Lung (tissue), 16 donors: Measurements from ENCODE around the gene ASIP. TPM values are rescaled to one million over a fixed set of nuclear protein-coding genes. Genes with fewer than 3 reads are reported as not detected.

Source experiments
- ATAC-seq: fragments of 200-7000 bp; cut with Tn5 transposase; one replicate; pipeline ENCODE4 v1.9.1; 2020; ENCODE audit warnings: moderate number of reproducible peaks; ENCODE audit not compliant: insufficient read depth, low FRiP score
- DNase-seq, 3 donors: peaks; one replicate each; pipeline ENCODE4 v3.0.0-alpha.2; 2013 to 2017
- H3K27ac ChIP-seq, 2 donors: one replicate each; pipeline ENCODE4 v1.5.1; 2013; ENCODE audit warnings: mild to moderate bottlenecking in 2 of 2, moderate library complexity in 2 of 2, control low read depth in 1 of 2, inconsistent platforms in 1 of 2, low read depth in 1 of 2, low read length in 1 of 2
- H3K27me3 ChIP-seq, 3 donors: one replicate each; pipeline ENCODE4 v1.5.1; 2013; ENCODE audit warnings: low read length in 2 of 3; ENCODE audit not compliant: control insufficient read depth in 3 of 3, insufficient read depth in 3 of 3
- H3K36me3 ChIP-seq, 4 donors: one replicate each; pipeline ENCODE4 v1.5.1; 2013; ENCODE audit warnings: low read length in 4 of 4, mild to moderate bottlenecking in 1 of 4, moderate library complexity in 1 of 4; ENCODE audit not compliant: control insufficient read depth in 4 of 4, insufficient read depth in 4 of 4
- H3K4me1 ChIP-seq, 5 donors: one replicate each; pipeline ENCODE4 v1.5.1; 2013; ENCODE audit warnings: low read length in 5 of 5, mild to moderate bottlenecking in 2 of 5, moderate library complexity in 1 of 5; ENCODE audit not compliant: control insufficient read depth in 5 of 5, insufficient read depth in 5 of 5
- H3K4me3 ChIP-seq: one replicate; pipeline ENCODE4 v1.5.1; 2013; ENCODE audit warnings: mild to moderate bottlenecking, control low read depth, moderate library complexity
- H3K9ac ChIP-seq, 2 donors: one replicate each; pipeline ENCODE4 v1.5.1; 2013; ENCODE audit warnings: low read length in 2 of 2, control low read depth in 1 of 2; ENCODE audit not compliant: insufficient read depth in 1 of 2
- H3K9me3 ChIP-seq, 4 donors: one replicate each; pipeline ENCODE4 v1.5.1; 2013; ENCODE audit warnings: low read length in 3 of 4, mild to moderate bottlenecking in 1 of 4, moderate library complexity in 1 of 4; ENCODE audit not compliant: control insufficient read depth in 4 of 4, insufficient read depth in 3 of 4
- CTCF ChIP-seq: IDR thresholded peaks from 2 replicates; pipeline ENCODE4 v1.5.1; 2012; ENCODE audit warnings: mild to moderate bottlenecking; ENCODE audit errors: control extremely low read depth, extremely low read depth
- WGBS, 2 donors: extraction: QIAGEN DNeasy Blood & Tissue Kit; methylation state at CpG; one replicate each; pipeline ENCODE4 v1.1.7; 2013; 5-methylcytosine and 5-hydroxymethylcytosine counted together
- long read RNA-seq, 5 donors: transcript quantifications; one replicate each; lab custom pipeline, GENCODE V29; 2026
- polyA plus RNA-seq, 2 donors: library from polyadenylated mRNA; stranded (reverse); fragments of 200-250 nt; gene quantifications; one replicate each; pipeline ENCODE4 v1.2.1, GENCODE V29; 2013
- total RNA-seq, 2 donors: library from RNA; depleted of rRNA in 1 of 2; stranded (reverse); fragments of >200 nt in 1 of 2; gene quantifications; one replicate each; pipeline ENCODE4 v1.2.1, GENCODE V29; 2014 to 2021
- donor health status: control.
- donor health status: control.
- donor health status: Bipolar disorder and iron deficiency.
- donor health status: healthy.
- donor health status: DM: yes; HTN: yes; CAD: no.

The ASIP gene
- total RNA-seq (not detected), polyA plus RNA-seq (under 1 TPM; 0.15 to 0.87 TPM)
- long read RNA-seq, donor 1, partial matches to known transcripts, result 31 of 31 reads
- long read RNA-seq, donor 1, other reads (novel, unspliced or antisense), result 0 of 31 reads
- long read RNA-seq, donor 2, partial matches to known transcripts, result 11 of 20 reads
- long read RNA-seq, donor 2, other reads (novel, unspliced or antisense), result 9 of 20 reads
- long read RNA-seq, donor 3, result 0 reads
- long read RNA-seq, donor 4, result 0 reads
- long read RNA-seq, donor 5, partial matches to known transcripts, result 50 of 50 reads
- long read RNA-seq, donor 5, other reads (novel, unspliced or antisense), result 0 of 50 reads

DNA sequence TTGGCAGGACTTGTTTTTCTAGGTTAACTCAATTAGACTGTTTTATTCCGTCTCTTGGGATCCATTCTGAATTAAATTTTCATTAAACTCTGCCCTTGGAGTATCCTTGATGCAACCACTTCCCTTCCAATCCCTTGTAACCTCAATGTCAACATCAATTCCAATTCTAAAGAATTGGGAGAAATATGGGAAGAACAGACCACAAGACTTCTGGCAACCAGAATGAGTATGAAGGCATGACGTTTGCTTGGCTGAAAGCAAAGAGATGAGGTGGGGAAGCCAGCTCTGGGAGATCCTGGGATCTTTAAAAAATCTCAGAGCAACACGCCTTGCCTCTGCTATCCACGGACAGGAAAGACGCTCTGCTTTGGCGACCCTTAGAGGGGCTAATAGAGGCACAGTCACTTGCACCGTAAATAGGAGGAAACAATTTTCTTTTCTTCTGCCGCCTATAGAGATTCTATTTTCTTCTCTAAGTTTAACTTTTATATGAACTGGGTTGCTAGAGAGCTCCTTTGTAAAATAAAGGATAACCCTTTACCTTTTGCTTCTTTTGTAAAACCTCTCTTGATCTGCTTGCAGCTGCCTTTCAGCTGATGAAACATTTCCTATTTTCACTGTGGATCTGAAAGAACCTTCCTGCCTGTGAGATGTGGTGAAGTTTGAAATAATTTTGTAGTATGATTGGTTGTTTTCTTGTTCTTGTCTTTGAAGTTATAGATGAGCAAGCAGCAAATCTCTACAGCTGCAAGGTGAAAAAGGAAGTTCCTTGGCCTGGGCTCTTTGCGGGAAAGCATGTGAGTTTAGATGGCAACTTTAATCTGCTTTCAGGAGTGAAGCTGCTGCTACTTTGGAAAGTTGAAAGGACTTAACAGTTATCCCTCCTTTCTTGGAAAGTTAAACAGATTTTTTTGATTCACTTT, at the start of gene ASIP:
ASIP (plus strand) TSS at position 731 of the 923 bp plus-strand sequence. CDS start 18,952 bp downstream, outside the sequence.
- DNase-seq (no peak), ATAC-seq (no peak)
- TF ChIP-seq CTCF, result no peak
- Histone ChIP-seq H3K4me3 (no peak within 1 kb of the TSS), H3K27ac (no peak within 1 kb of the TSS), H3K9me3 (peaks cover 0 to 4% (median 0%) of the 10 kb centered on the region in 4 donors), H3K9ac (no peak within 1 kb of the TSS), H3K36me3 (no peaks in the 10 kb centered on the region), H3K4me1 (no peaks in the 10 kb centered on the region), H3K27me3 (peaks cover 0 to 4% (median 0%) of the 10 kb centered on the region in 3 donors)
- 71 to 76% methylated on average over 9 of the region's 9 CpGs for WGBS, 2 donors

DNA sequence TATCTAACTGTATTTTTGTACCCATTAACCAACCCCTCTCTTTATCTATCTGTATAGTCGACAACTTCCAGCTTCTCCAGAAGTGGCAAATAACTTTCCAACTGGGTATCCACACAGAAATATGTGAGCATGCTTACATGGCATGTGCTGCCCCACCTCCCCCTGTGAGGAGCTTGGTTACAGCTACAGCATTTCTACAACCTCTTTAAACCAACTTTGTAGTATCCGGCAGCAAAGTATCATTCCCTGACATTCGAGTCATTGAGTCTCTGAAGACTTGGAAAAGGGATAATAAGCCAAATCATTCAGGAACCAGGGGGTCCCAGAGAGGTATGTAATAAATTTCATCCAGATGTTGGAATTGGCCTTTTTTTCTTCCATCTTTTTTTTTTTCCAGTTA, 48.2 kb upstream of the ASIP start:
- Histone ChIP-seq H3K27me3 (no peaks in the 10 kb centered on the region), H3K9ac (no peak overlapping the region), H3K4me3 (no peak overlapping the region), H3K4me1 (no peaks in the 10 kb centered on the region), H3K36me3 (no peaks in the 10 kb centered on the region), H3K27ac (no peak overlapping the region), H3K9me3 (no peaks in the 10 kb centered on the region)
- 72 to 86% methylated on average over 3 of the region's 3 CpGs for WGBS, 2 donors
- ATAC-seq, result no peak
- no peak for TF ChIP-seq CTCF
- no peak for DNase-seq

- DNase-seq (no peak), ATAC-seq (no peak)
- Histone ChIP-seq H3K9ac (no peak overlapping the region), H3K9me3 (no peaks in the 10 kb centered on the region), H3K27ac (no peak overlapping the region), H3K4me3 (no peak overlapping the region), H3K36me3 (no peaks in the 10 kb centered on the region), H3K4me1 (no peaks in the 10 kb centered on the region), H3K27me3 (peaks cover 0 to 4% (median 0%) of the 10 kb centered on the region in 3 donors)
- WGBS, 2 donors, result 64 to 73% methylated on average over 3 of the region's 3 CpGs
- no peak for TF ChIP-seq CTCF
Observed at GRCh38 chr20:34199183-34199582, 42.0 kb upstream of the ASIP start.
